ENCODE measurements around the gene SETD1A. TPM values are rescaled to one million over a fixed set of nuclear protein-coding genes. Genes with fewer than 3 reads are reported as not detected.
A peak's percentile ranks its signal among the peaks of the same experiment; 100 is the strongest.

SETD1A gene
- total and polyA plus RNA-seq, 9 of the 15 experiments (the other 6 are each of a cell fraction or from before 2014, with no cell fraction given): 0.08 to 36.0 (median 4.2) TPM

DNA sequence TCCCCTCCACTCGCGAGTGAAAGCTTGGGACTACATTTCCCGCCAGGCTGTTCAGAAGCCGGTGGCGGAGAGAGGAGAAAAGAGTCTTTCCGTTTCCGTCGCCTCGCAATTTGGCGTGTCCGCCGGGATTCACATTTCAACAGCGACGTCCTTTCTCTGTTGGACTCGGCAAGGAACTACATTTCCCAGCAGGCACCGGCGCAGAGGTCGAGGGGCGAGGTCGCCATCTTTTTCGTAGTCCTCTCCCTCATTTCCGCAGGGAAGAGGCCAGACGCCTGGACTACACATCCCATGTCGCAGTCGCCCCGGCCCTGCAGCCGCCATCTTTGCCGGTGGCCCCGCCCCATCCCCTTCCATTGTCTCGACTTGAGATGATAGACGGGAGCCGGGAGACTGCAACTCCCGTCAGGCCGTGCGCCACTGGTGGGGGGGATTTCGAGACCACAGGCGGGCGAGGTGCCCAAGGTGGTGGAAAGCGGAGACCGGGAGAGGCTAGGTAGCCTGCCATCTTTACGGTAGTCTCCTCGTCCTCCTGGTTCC lies 35.1 kb upstream of the SETD1A start (continued):
- TF ChIP-seq, protein P1, sequence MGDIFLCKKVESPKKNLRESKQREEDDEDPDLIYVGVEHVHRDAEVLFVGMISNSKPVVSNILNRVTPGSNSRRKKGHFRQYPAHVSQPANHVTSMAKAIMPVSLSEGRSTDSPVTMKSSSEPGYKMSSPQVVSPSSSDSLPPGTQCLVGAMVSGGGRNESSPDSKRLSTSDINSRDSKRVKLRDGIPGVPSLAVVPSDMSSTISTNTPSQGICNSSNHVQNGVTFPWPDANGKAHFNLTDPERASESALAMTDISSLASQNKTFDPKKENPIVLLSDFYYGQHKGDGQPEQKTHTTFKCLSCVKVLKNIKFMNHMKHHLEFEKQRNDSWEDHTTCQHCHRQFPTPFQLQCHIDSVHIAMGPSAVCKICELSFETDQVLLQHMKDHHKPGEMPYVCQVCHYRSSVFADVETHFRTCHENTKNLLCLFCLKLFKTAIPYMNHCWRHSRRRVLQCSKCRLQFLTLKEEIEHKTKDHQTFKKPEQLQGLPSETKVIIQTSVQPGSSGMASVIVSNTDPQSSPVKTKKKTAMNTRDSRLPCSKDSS (IDR thresholded peaks at IDR 0.05; ENCODE audit: low read depth, partially characterized antibody): no peak
- TF ChIP-seq BCL6 (CRISPR knock-in tag; IDR thresholded peaks at IDR 0.05) (peak; percentile 92), HCFC1 (IDR thresholded peaks at IDR 0.05; ENCODE audit: low read depth, low read length) (peak; percentile 95), XRCC5 (IDR thresholded peaks at IDR 0.05; ENCODE audit: low read depth, low read length) (peak; percentile 20), ETV5 (CRISPR knock-in tag; IDR thresholded peaks at IDR 0.05; ENCODE audit: low read depth) (peak; percentile 17; the same call in 1 of the 2 replicates), ZBTB8A (IDR thresholded peaks at IDR 0.05; ENCODE audit: partially characterized antibody) (peak; percentile 69), ASH1L (IDR thresholded peaks at IDR 0.05; ENCODE audit: borderline replicate concordance, low read depth, partially characterized antibody) (peak; percentile 79), MAZ (CRISPR knock-in tag; conservative IDR thresholded peaks at IDR 0.05 in 1 of 2, IDR thresholded peaks at IDR 0.05 in 1 of 2) (peak in 1 of 2 experiments; percentile 9; a peak in 2 of 4 replicates), ARID2 (IDR thresholded peaks at IDR 0.05) (no peak), ZKSCAN1 (IDR thresholded peaks at IDR 0.05; ENCODE audit: low read depth, low read length) (no peak), MAFK (IDR thresholded peaks at IDR 0.05; ENCODE audit: low read length) (no peak), CAMTA2 (CRISPR knock-in tag; conservative IDR thresholded peaks at IDR 0.05) (no peak), WHSC1 (IDR thresholded peaks at IDR 0.05; ENCODE audit: low read length) (no peak), ELF1 (tag; IDR thresholded peaks at IDR 0.05) (peak; percentile 91), POLR2G (IDR thresholded peaks at IDR 0.05; ENCODE audit: low read depth, low read length) (peak; percentile 89), ZNF140 (CRISPR knock-in tag; IDR thresholded peaks at IDR 0.05) (no peak)
- TF ChIP-seq, protein P2, sequence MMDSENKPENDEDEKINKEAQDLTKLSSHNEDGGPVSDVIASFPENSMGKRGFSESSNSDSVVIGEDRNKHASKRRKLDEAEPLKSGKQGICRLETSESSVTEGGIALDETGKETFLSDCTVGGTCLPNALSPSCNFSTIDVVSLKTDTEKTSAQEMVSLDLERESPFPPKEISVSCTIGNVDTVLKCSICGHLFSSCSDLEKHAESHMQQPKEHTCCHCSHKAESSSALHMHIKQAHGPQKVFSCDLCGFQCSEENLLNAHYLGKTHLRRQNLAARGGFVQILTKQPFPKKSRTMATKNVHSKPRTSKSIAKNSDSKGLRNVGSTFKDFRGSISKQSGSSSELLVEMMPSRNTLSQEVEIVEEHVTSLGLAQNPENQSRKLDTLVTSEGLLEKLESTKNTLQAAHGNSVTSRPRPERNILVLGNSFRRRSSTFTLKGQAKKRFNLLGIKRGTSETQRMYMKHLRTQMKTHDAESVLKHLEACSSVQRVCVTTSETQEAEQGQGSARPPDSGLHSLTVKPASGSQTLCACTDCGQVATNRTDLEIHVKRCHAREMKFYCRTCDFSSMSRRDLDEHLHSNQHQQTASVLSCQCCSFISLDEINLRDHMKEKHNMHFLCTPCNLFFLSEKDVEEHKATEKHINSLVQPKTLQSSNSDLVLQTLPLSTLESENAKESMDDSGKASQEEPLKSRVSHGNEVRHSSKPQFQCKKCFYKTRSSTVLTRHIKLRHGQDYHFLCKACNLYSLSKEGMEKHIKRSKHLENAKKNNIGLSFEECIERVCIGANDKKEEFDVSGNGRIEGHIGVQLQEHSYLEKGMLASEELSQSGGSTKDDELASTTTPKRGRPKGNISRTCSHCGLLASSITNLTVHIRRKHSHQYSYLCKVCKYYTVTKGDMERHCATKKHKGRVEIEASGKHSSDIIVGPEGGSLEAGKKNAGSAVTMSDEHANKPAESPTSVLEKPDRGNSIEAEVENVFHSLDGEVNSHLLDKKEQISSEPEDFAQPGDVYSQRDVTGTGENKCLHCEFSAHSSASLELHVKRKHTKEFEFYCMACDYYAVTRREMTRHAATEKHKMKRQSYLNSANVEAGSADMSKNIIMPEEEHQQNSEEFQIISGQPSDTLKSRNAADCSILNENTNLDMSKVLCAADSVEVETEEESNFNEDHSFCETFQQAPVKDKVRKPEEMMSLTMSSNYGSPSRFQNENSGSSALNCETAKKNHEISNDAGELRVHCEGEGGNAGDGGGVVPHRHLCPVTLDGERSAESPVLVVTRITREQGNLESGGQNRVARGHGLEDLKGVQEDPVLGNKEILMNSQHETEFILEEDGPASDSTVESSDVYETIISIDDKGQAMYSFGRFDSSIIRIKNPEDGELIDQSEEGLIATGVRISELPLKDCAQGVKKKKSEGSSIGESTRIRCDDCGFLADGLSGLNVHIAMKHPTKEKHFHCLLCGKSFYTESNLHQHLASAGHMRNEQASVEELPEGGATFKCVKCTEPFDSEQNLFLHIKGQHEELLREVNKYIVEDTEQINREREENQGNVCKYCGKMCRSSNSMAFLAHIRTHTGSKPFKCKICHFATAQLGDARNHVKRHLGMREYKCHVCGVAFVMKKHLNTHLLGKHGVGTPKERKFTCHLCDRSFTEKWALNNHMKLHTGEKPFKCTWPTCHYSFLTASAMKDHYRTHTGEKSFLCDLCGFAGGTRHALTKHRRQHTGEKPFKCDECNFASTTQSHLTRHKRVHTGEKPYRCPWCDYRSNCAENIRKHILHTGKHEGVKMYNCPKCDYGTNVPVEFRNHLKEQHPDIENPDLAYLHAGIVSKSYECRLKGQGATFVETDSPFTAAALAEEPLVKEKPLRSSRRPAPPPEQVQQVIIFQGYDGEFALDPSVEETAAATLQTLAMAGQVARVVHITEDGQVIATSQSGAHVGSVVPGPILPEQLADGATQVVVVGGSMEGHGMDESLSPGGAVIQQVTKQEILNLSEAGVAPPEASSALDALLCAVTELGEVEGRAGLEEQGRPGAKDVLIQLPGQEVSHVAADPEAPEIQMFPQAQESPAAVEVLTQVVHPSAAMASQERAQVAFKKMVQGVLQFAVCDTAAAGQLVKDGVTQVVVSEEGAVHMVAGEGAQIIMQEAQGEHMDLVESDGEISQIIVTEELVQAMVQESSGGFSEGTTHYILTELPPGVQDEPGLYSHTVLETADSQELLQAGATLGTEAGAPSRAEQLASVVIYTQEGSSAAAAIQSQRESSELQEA (IDR thresholded peaks at IDR 0.05; ENCODE audit: low read depth): peak; percentile 66
- TF ChIP-seq, protein P3, sequence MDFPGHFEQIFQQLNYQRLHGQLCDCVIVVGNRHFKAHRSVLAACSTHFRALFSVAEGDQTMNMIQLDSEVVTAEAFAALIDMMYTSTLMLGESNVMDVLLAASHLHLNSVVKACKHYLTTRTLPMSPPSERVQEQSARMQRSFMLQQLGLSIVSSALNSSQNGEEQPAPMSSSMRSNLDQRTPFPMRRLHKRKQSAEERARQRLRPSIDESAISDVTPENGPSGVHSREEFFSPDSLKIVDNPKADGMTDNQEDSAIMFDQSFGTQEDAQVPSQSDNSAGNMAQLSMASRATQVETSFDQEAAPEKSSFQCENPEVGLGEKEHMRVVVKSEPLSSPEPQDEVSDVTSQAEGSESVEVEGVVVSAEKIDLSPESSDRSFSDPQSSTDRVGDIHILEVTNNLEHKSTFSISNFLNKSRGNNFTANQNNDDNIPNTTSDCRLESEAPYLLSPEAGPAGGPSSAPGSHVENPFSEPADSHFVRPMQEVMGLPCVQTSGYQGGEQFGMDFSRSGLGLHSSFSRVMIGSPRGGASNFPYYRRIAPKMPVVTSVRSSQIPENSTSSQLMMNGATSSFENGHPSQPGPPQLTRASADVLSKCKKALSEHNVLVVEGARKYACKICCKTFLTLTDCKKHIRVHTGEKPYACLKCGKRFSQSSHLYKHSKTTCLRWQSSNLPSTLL (IDR thresholded peaks at IDR 0.05): no peak
